ENCODE data around the gene GRM4.

DNA sequence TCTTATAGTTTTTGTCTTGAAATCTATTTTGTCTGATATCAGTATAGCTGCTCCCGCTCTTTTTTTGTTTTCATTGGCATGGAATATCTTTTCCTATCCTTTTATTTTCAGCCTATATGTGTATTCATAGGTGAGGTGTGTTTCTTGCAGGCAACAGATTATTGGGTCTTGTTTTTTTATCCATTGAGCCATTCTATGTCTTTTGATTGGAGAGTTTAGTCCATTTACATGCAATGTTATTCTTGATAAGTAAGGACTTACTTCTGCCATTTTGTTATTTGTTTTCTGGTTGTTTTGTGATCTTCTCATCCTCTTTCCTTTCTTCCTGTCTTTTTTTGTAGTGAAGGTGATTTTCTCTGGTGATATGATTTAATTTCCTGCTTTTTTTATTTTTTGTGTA lies 24.0 kb upstream of the GRM4 start:
- TF ChIP-seq CTCF (IDR thresholded peaks at IDR 0.05; ENCODE audit: insufficient read depth, low read length, poor library complexity, severe bottlenecking) (no peak), EZH2phosphoT487 (conservative IDR thresholded peaks at IDR 0.05; ENCODE audit: low read length) (no peak)

Data from SU-DHL-6 (cell line).